Stimulated activated CD8-positive, alpha-beta memory T cell treated with anti-CD3 and anti-CD28 coated beads, Interleukin-15, amount 100 ng/mL, for 1 hour (primary cell): ENCODE results near the gene PKHD1.
A peak's percentile ranks its signal among the peaks of the same experiment; 100 is the strongest.

ENCODE experiments used
- DNase-seq: peaks from one replicate; pipeline ENCODE4 v3.0.0-alpha.2; 2020; ENCODE audit warnings: low read depth

Gene PKHD1

DNA sequence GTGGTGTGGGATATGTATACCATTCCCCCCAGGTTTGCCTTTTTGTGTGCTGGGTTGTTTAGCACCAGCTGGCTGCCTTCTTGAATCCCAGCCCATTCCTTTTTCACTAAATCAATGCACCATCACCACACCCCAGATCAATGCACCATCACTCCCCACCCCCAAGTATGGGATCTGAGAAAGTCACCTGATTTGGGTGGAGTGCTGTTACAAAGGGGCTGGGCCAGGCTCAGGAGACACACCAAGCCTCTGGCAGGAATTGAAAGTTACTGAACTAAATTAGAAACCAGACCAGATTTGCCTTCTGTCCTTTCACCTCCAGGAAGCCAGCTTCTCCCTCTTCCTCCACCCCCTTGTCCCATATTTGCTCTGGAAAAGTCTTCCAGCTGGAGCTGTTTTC lies 19.6 kb upstream of the PKHD1 start:
- no peak for DNase-seq

DNA sequence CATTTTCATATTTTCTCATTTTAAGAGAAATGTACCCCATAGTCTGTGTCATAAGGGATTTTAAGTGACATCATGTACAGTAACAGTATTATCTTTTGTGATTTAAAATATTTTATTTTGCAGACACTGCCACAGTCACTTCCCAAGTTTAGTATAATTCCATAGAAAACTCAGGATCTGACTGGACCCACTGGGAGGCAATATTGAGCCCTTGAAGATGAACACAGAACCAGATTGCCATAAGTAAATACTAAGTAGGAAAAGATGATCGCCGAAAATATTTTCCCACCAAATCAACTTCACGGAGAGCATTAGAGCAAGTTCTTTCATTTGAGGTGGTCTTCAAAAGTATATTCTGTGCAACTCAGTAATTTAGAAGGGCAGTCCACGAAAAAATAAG lies 17.6 kb upstream of the PKHD1 start:
- no peak for DNase-seq

- DNase-seq, result no peak
Measured at GRCh38 chr6:52103623-52104022, 16.2 kb upstream of the PKHD1 start.

GRCh38 chr6:52102405-52102804 lies 15.0 kb upstream of the PKHD1 start:
- no peak for DNase-seq

GRCh38 chr6:52098721-52099120 lies 11.3 kb upstream of the PKHD1 start:
- DNase-seq, result no peak

GRCh38 chr6:52089758-52090348 lies 2.4 kb upstream of the PKHD1 start:
- DNase-seq, result no peak

DNA sequence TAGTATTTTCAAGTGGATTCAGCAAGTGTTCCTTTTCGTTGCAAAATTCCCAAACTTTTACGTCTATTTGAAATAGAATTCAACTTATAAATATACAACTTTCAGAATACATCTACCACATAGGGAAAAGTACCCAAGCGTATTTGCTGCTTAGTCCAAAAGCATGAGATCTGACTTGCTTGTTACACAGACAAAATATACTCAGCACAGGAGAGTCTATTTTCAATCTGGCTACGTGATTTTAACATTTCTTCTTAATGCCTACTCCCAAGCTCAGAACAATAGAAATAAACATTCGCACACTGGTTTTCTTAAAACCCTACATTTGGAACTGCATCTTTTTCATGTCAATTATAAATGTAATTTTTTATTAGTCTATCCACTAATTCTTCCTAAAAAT lies 672 bp downstream of the PKHD1 start:
- DNase-seq, result no peak

GRCh38 chr6:52081237-52081636 lies 6.2 kb downstream of the PKHD1 start:
- no peak for DNase-seq

GRCh38 chr6:52077961-52078625 lies 9.3 kb downstream of the PKHD1 start:
- no peak for DNase-seq

DNA sequence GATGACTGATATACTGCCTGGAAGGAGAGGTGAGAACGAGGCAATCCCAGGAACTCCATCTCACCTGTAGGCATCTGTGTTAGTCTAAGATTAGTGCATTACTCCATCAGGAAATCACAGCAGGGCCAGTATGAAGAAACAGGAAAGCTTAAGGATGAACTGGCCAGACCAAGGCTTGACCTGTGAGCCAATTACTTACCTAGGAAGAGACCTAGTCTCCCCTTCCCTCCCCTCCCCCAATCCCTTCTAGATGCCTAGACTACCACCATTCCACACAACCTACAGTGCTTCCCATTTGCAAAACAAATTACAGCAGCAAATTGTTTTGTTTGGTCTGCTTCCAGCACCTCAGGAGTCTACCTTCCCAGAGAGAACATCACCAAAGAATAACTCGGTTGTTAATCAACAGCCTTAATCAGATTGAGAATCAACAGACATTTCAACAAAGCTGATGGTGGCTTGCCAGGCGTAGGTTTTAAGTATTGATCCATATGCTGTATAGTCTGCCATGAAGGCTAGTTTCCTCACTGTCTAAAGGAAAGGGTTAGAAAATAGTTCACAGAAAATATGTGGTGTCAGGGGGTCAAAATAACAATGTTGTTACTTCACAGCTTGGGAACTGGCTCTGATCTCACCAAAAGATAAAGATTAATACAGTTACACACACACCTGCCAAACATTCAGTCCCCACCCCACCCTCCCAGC lies 10.1 kb downstream of the PKHD1 start:
- no peak for DNase-seq

GRCh38 chr6:52076791-52077179 lies 10.6 kb downstream of the PKHD1 start:
- no peak for DNase-seq

DNA sequence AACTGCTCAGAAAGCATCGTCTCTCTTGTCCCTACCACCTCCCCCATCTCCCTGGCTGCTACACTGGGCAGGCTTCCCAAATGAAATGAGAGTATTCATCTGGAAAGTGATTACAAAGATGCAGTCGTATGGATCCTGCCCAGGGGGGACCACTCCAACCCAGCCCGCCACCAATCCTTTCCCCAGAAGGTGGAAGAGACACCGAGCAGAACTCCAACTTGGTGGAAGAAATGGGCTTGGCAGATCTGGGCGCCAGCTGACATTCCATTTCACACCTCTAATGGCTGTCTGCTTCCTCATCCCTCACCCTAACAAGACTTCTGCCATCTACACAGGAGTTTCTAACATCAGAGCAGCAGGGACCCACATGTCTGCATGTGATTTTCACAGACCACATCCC lies 12.7 kb downstream of the PKHD1 start:
- DNase-seq, result no peak

DNA sequence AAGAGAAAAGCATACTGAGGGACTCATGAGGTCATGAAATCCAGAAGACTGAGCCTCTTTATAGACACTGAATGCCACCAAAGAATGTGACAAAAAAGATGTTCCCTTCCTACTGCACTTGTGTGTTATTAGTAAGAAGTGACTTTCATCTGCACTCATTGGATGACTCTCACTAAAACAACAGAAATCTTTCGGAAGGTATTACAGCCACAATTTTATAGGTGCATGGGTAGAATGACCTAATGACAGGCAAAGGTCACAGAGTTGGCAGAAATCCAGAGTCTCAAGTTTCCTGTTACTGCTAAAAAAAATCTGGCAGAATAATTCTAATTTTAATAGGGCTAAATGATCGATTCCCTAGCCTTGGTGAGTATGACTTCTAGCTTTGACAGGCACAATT lies 13.3 kb downstream of the PKHD1 start:
- DNase-seq, result no peak

DNA sequence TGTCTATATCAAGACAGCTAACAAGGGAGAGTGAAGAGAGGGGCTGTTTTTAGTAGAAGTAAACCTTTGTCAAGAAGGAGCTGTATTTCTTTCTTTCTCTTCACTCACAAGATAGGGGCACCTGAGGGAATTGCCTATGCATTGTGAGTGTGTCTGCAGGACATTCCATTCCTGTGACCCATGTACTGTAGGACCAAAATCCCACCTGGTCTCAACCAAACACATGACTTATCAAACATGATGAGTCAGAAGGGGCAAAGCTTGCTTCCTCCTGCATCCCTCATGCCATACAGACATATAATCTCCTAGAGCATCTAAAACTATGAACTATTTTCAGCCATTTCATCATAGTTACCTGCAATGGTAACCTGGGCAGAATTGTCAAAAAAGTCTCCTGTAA lies 21.8 kb downstream of the PKHD1 start:
- DNase-seq, result no peak

DNA sequence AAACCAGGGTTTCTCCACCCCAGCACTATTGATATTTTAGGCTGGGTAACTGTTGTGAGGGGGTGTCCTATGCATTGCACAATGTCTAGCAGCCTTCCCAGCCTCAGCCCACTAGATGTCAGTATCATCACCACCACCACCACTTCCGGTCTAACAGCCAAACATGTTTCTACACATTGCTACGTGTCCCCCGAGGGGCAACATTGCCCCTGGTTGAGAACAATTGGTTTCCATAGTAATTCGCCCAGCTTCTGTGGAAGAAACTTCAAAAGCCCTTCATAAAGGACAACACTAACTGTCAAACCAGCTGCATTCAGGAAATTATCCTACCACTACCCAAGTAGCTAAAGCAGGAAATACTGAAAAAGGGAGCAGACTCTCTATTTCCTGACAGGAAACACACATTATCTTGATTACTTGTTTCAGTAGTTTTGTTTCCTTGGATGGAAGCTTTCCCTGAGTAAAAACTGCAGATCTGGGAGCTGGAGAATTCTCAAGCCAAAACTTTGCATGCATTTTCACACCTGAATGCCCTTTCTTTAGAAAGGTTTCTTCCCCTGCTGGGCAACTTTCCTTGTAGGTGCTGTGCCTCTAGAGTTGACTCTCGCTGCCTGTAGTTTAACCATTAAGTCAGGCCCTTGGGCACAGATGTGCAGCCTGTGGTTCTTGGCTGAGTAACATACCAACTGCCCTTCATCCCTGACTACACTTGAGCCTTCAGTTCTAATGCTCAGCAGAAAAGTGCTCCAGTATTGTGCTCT lies 23.6 kb downstream of the PKHD1 start:
- peak; percentile 24 for DNase-seq

DNA sequence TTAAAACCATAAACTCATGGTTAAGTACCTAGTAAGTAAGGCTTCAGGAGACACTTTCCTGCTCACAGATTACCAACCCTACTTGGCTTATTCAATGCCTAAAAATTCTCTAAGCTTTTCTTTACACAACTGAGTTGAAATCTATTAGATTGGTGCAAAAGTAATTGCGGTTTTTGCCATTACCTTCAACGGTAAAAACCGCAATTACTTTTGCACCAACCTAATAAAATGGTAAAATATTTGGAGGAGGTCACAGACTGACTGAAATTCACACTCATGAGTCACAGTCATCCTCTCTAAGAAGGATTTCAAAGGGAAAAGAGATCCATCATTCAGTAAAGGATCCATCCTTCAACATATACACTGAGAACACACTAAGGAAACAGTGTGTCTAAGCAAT lies 25.9 kb downstream of the PKHD1 start:
- DNase-seq, result no peak

GRCh38 chr6:52059821-52060220 lies 27.6 kb downstream of the PKHD1 start:
- no peak for DNase-seq

DNA sequence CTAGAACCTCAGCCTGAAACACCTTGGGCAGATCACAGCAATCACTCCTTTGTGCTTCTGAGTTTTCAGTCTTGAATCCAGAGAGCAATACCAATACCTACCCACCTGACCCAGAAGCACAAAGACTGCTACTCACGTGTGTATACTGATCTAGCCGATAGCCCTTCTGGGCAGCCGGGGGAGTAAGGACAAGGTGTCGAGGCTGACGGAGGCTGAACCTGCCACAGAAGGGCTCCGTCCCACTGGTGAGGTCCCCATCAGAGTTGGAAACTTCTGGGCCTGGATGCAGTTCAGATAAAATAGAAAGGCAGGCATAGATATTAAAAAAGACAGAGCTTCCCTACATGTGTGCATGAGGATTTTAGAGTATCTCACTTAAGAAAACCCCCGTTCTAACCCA lies 32.0 kb downstream of the PKHD1 start:
- DNase-seq, result no peak

- no peak for DNase-seq
Measured at GRCh38 chr6:52053038-52053695, 34.2 kb downstream of the PKHD1 start.

DNA sequence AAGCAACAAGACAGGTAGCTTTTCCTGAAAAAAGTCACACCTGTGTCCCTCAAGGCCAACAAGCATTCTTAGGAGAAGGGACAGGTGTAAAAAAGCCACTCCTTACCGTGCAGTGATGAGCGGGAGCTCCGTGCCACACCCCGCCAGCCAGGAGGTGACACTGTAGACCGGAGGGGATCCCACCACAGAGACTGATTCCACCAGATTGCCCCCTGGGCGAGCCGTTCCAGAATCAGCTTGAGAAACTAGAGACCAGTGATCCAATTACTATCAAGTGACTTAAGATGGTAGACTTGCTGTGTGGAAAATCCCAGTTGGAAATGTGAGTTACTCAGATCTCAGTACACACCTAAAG lies 37.4 kb downstream of the PKHD1 start:
- DNase-seq, result no peak

DNA sequence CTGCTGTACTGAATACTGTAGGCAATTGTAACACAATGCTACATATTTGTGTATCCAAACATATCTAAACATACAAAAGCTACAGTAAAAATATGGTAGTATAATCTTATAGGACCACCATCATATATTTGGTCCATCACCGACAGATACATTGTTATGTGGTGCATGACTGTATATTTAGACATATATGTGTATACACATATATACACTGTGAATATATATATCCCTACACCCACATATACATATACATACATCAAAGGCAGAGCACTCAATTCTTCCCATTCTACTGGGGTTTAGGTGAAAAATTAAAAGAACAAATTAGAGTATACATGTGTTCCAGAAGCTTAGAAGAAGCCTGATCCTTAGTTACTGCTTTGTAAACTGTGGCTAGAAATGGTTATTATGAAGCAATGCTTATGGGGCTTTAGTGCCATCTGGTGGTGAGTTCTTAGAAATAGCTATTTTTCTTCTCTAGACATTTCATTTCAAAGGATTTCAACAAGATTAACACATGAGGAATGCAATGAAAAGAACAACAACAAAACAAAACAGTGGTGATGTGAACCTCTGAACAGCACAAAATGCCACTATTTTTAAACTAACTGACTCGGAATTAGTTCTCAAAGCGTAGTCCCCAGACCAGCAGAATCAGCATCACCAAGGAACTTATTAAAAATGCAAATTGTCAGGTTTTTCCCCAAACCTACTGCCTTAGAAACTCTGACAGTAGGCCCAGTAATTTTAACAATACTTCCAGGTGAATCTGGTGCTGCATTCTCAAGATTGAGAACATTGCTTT lies 38.0 kb downstream of the PKHD1 start:
- no peak for DNase-seq

- DNase-seq, result no peak
Measured at GRCh38 chr6:52046456-52046855, 41.0 kb downstream of the PKHD1 start.
